Kidney (tissue), 14 donors: ENCODE results near the gene ZNF425. TPM values are rescaled to one million over a fixed set of nuclear protein-coding genes. Genes with fewer than 3 reads are reported as not detected.

Experiments used
- DNase-seq, 5 donors: peaks; one replicate each; pipeline ENCODE4 v3.0.0-alpha.2; 2013 to 2020
- FAIRE-seq: peaks from 2 replicates; lab custom pipeline; 2012; peaks lifted over from hg19 to GRCh38; lab: Jason Lieb, UNC
- H3K27ac ChIP-seq, 2 donors: one replicate each; pipeline ENCODE4 v1.7.0; 2013; ENCODE audit warnings: low read depth in 2 of 2, low read length in 2 of 2, inconsistent platforms in 1 of 2
- H3K27me3 ChIP-seq: one replicate; pipeline ENCODE4 v1.7.1; 2013; ENCODE audit warnings: low read length, inconsistent platforms; ENCODE audit not compliant: control insufficient read depth, insufficient read depth
- H3K36me3 ChIP-seq, 3 donors: one replicate each; pipeline versions ENCODE4 v1.7.0 to v1.7.1; 2013; ENCODE audit warnings: low read length in 3 of 3, control low read depth in 1 of 3, inconsistent platforms in 1 of 3; ENCODE audit not compliant: insufficient read depth in 3 of 3, control insufficient read depth in 2 of 3
- H3K4me1 ChIP-seq, 3 donors: one replicate each; pipeline versions ENCODE4 v1.7.0 to v1.7.1; 2013; ENCODE audit warnings: low read length in 3 of 3, inconsistent platforms in 1 of 3, low read depth in 1 of 3; ENCODE audit not compliant: control insufficient read depth in 2 of 3, insufficient read depth in 2 of 3
- H3K4me3 ChIP-seq, 3 donors: one replicate each; pipeline versions ENCODE4 v1.7.0 to v1.8.1; 2013; ENCODE audit warnings: low read length in 3 of 3, control low read depth in 1 of 3, inconsistent platforms in 1 of 3
- H3K9ac ChIP-seq, 3 donors: one replicate each; pipeline versions ENCODE4 v1.7.0 to v1.7.1; 2013; ENCODE audit warnings: low read length in 3 of 3, control low read depth in 1 of 3, inconsistent platforms in 1 of 3
- H3K9me3 ChIP-seq, 3 donors: one replicate each; pipeline versions ENCODE4 v1.7.0 to v1.7.1; 2013; ENCODE audit warnings: low read length in 3 of 3, control low read depth in 1 of 3, inconsistent platforms in 1 of 3; ENCODE audit not compliant: control insufficient read depth in 2 of 3, insufficient read depth in 1 of 3
- CTCF ChIP-seq: IDR thresholded peaks from 3 replicates; pipeline ENCODE4 v1.5.1; 2012; ENCODE audit warnings: mild to moderate bottlenecking, moderate library complexity, borderline replicate concordance; ENCODE audit not compliant: insufficient read depth; ENCODE audit errors: extremely low read depth
- intact Hi-C: fragments of 100-400 bp; cut with DNase I; formaldehyde crosslinking; loops from one replicate; pipeline ENCODE4 v1.11.1; 2022
- polyA plus RNA-seq: library from polyadenylated mRNA; stranded (reverse); fragments of 350-450 nt; fragmentation: Illumina TruSeq; extraction: RNeasy Lipid Tissue Mini Kit (QIAGEN cat#74804); gene quantifications from one replicate; pipeline ENCODE4 v1.2.3, GENCODE V29; 2014; ENCODE audit warnings: low read depth, low replicate concordance; ENCODE audit not compliant: insufficient read depth
- total RNA-seq: library from RNA; stranded (reverse); fragmentation: NEBNext Ultra II Directional; extraction: Animal tissue kit (Norgen Biotek cat#: 25700); gene quantifications from one replicate; pipeline ENCODE4 v1.2.1, GENCODE V29; 2021
- donor health status: control.
- donor health status: control.
- donor health status: control.
- donor health status: control.
- donor health status: control.
- donor health status: DM: yes; HTN: yes; CAD: no.
- donor health status: Normal renal cell carcinoma (clear cell type).

ZNF425 gene
- total and polyA plus RNA-seq, 2 donors from 2014 or later = 2.4 to 2.5 TPM

GRCh38 chr7:149102666-149103065, 23.5 kb downstream of the ZNF425 start:
- intact Hi-C loops = no loop called here
- DNase-seq (no peak), FAIRE-seq (no peak)
- Histone ChIP-seq H3K27me3 (no peaks in the 10 kb centered on the region), H3K36me3 (peaks cover 0 to 3% (median 0%) of the 10 kb centered on the region in 3 donors), H3K4me1 (no peaks in the 10 kb centered on the region), H3K27ac (no peak overlapping the region), H3K9ac (no peak overlapping the region), H3K9me3 (no peaks in the 10 kb centered on the region), H3K4me3 (no peak overlapping the region)
- no peak for TF ChIP-seq CTCF

GRCh38 chr7:149100821-149101220, 25.3 kb downstream of the ZNF425 start:
- DNase-seq = no peak
- Histone ChIP-seq H3K27ac (no peak overlapping the region), H3K9me3 (no peaks in the 10 kb centered on the region), H3K4me1 (no peaks in the 10 kb centered on the region), H3K27me3 (no peaks in the 10 kb centered on the region), H3K9ac (no peak overlapping the region), H3K4me3 (no peak overlapping the region), H3K36me3 (peaks cover 0 to 3% (median 0%) of the 10 kb centered on the region in 3 donors)
- TF ChIP-seq CTCF = no peak
- no peak for FAIRE-seq
- intact Hi-C loops = no loop called here

- Histone ChIP-seq H3K27ac (no peak overlapping the region), H3K4me3 (no peak overlapping the region), H3K27me3 (no peaks in the 10 kb centered on the region), H3K4me1 (no peaks in the 10 kb centered on the region), H3K9ac (no peak overlapping the region), H3K36me3 (no peaks in the 10 kb centered on the region), H3K9me3 (no peaks in the 10 kb centered on the region)
- no peak for DNase-seq
- no peak for TF ChIP-seq CTCF
- no peak for FAIRE-seq
- intact Hi-C loops = no loop called here
Observed at GRCh38 chr7:149099058-149099457, 27.1 kb downstream of the ZNF425 start.

- FAIRE-seq (no peak), DNase-seq (peak in 1 of 5 donors; percentile 25)
- Histone ChIP-seq H3K27me3 (no peaks in the 10 kb centered on the region), H3K9ac (no peak overlapping the region), H3K4me3 (no peak overlapping the region), H3K4me1 (no peaks in the 10 kb centered on the region), H3K27ac (no peak overlapping the region), H3K36me3 (no peaks in the 10 kb centered on the region), H3K9me3 (no peaks in the 10 kb centered on the region)
- intact Hi-C loops = no loop called here
- no peak for TF ChIP-seq CTCF
Observed at GRCh38 chr7:149097088-149097487, 29.0 kb downstream of the ZNF425 start.
